Thymus (tissue), 11 donors: ENCODE results near the gene KCNK16. TPM values are rescaled to one million over a fixed set of nuclear protein-coding genes. Genes with fewer than 3 reads are reported as not detected.

Source experiments
- DNase-seq, 9 donors: peaks; one replicate each; pipeline ENCODE4 v3.0.0-alpha.2; 2013; ENCODE audit warnings: low spot score in 9 of 9, low read depth in 6 of 9, missing footprints in 1 of 9
- H3K27ac ChIP-seq, 2 donors: one replicate each; pipeline ENCODE4 v1.5.1; 2013; ENCODE audit warnings: control low read depth in 1 of 2, low read depth in 1 of 2, low read length in 1 of 2, mild to moderate bottlenecking in 1 of 2, moderate library complexity in 1 of 2
- H3K27me3 ChIP-seq, 2 donors: one replicate each; pipeline ENCODE4 v1.5.1; 2013; ENCODE audit warnings: low read length in 1 of 2; ENCODE audit not compliant: control insufficient read depth in 2 of 2, insufficient read depth in 1 of 2
- H3K36me3 ChIP-seq, 2 donors: one replicate each; pipeline ENCODE4 v1.5.1; 2013; ENCODE audit warnings: low read length in 1 of 2, mild to moderate bottlenecking in 1 of 2, moderate library complexity in 1 of 2; ENCODE audit not compliant: control insufficient read depth in 2 of 2, insufficient read depth in 2 of 2
- H3K4me1 ChIP-seq, 2 donors: one replicate each; pipeline ENCODE4 v1.5.1; 2013; ENCODE audit warnings: low read length in 2 of 2; ENCODE audit not compliant: control insufficient read depth in 2 of 2, insufficient read depth in 2 of 2
- H3K4me3 ChIP-seq, 2 donors: one replicate each; pipeline ENCODE4 v1.5.1; 2013; ENCODE audit warnings: low read length in 2 of 2, control low read depth in 1 of 2, mild to moderate bottlenecking in 1 of 2
- H3K9me3 ChIP-seq, 2 donors: one replicate each; pipeline ENCODE4 v1.5.1; 2013; ENCODE audit warnings: low read length in 1 of 2, mild to moderate bottlenecking in 1 of 2; ENCODE audit not compliant: control insufficient read depth in 2 of 2, insufficient read depth in 1 of 2
- WGBS: extraction: QIAGEN DNeasy Blood & Tissue Kit; methylation state at CpG from one replicate; pipeline ENCODE4 v1.1.7; 2013; 5-methylcytosine and 5-hydroxymethylcytosine counted together
- polyA plus RNA-seq: library from polyadenylated mRNA; stranded (reverse); fragments of 200-250 nt; gene quantifications from one replicate; pipeline ENCODE4 v1.2.3, GENCODE V29; 2013
- total RNA-seq: library from RNA; stranded (reverse); fragments of 120-200 nt; gene quantifications from one replicate; pipeline ENCODE4 v1.2.4, GENCODE V29; 2013
- donor health status: healthy.

The KCNK16 gene
- total and polyA plus RNA-seq, 2 donors: 0.07 TPM; not detected in 1

DNA sequence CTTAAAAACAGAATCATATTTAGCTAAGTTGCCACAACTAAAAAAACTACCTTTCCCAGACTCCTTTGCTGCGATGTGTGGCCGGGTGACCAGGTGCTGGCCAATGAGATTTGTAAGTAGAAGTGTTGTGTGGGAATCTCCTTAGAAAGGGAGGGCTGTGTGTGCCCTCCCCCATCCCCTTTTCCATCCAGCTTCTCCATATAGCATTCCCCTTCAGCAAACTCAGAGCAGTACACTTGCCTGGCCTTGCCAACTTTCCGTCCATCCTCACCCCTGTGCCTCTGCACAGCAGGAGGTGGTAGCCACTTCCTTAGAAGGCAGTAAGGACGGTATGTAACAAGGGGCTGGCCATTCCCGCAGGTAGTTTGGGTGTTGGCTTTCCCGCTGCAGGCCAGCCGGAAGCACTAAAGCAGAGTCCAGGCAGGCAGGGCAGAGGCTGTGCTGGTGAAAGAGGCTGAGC lies 22.3 kb upstream of the KCNK16 start:
- H3K36me3 ChIP-seq: no peaks in the 10 kb centered on the region
- DNase-seq: no peak
- H3K4me1 ChIP-seq: peaks cover 0 to 19% of the 10 kb centered on the region in 2 donors
- no peak overlapping the region for H3K4me3 ChIP-seq
- peaks cover 0 to 4% of the 10 kb centered on the region in 2 donors for H3K9me3 ChIP-seq
- no peak overlapping the region for H3K27ac ChIP-seq
- WGBS: 96% methylated on average over 7 of the region's 7 CpGs
- no peaks in the 10 kb centered on the region for H3K27me3 ChIP-seq

DNA sequence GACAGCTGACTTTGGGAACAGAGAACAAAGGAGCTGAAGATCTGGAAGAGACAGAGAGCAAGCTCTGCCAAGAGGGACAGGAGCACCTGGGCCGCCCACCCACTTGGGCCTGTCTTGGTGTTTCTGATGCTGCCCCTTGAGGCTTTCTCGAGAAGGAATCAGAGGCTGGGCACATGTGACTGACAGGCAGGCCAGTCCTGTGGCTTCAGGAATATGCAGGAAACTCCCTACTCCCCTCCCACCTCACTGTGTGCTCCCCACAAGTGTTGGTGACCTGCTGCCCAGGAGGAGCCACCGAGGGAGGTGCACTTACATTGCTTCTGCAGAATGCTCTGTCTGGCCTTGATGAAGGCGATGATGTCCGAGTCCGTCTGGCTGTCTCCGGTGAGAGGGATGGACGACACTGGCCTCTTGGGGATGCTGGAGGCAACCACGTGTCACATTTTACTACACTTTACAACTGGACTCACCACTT lies 20.9 kb upstream of the KCNK16 start:
- H3K36me3 ChIP-seq: no peaks in the 10 kb centered on the region
- H3K27ac ChIP-seq: no peak overlapping the region
- H3K27me3 ChIP-seq: no peaks in the 10 kb centered on the region
- H3K4me1 ChIP-seq: peaks cover 0 to 28% of the 10 kb centered on the region in 2 donors
- H3K9me3 ChIP-seq: peaks cover 0 to 4% of the 10 kb centered on the region in 2 donors
- WGBS: 90% methylated on average over 9 of the region's 9 CpGs
- DNase-seq: no peak
- H3K4me3 ChIP-seq: no peak overlapping the region

DNA sequence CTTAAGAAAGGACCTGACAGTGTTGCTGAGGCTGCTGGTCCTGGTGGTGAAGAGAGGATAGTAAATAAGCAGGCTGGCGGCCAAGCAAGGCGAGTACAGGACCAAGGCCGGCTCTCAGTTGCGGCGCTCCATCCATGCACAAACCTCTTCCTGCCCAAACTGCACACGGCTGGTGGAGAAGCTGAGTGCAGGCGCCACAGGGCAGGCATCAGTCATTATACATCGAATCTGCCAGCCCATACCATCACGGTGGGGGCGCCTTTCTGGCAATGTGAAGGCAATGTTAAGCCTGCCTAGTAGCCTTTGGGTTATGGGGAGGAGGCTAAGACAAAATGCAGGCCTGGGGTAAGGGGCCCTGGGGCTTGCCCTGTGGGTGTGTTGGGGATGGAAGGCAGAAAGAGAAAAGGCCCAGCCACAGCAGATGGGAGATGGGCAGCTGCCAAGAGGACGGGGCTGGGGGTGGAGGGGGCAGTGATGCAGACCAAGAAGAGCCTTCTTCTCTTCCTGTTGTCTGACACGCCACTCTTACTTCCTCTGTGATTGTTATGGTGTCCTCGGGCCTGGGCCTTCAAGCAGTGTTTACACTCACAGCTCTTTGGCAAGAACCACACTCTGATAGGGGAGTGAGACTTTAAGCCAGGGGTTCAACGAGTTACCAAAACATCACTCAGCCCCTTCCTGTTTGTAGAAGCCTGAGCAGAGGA lies 20.3 kb upstream of the KCNK16 start:
- Histone ChIP-seq H3K27me3 (no peaks in the 10 kb centered on the region), H3K27ac (no peak overlapping the region), H3K9me3 (peaks cover 0 to 4% of the 10 kb centered on the region in 2 donors), H3K36me3 (no peaks in the 10 kb centered on the region), H3K4me1 (peaks cover 0 to 28% of the 10 kb centered on the region in 2 donors), H3K4me3 (no peak overlapping the region)
- WGBS: 44% methylated on average over 14 of the region's 14 CpGs
- DNase-seq: no peak

DNA sequence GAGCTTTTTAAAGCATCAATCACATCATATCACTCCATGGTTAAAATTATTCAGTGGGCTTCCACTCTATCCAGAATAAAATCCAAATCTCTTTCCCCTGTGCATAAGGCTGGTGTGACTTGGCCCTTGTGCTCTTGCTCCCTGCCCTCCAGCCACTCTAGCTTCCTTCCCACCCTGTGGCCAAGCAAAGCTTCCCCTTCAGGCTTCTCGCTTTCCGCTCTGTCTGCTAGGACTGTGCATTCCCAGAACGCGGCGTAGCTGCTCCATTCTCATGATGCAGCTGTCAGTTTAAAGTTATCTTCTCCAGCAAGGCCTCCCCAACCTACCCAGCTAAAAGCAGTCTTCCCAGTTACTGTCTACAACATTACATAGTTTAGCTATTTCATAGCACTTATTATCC lies 19.4 kb upstream of the KCNK16 start:
- DNase-seq: no peak
- Histone ChIP-seq H3K4me3 (no peak overlapping the region), H3K4me1 (peaks cover 0 to 28% of the 10 kb centered on the region in 2 donors), H3K27ac (no peak overlapping the region), H3K27me3 (no peaks in the 10 kb centered on the region), H3K9me3 (peaks cover 0 to under 1% of the 10 kb centered on the region in 2 donors), H3K36me3 (no peaks in the 10 kb centered on the region)
- 79% methylated on average over 5 of the region's 5 CpGs for WGBS

DNA sequence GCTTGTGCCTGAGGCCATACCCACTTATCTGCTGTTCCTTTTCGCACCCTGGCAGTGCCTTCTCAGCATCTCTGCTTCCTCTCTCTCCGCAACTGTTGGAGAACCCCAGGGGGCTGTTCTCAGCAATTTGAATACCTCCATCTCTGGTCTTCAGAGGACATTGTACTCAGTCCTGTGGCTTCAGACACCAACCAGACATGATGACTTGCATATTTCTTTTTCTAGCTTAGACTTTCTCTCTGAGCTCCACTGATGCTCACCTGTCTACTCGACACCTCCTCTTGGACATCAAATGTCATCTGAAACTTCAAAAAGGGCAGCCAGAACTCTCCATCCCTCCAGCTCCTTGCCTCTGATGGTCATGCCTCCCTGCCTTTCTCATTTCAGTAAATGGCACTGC lies 18.9 kb upstream of the KCNK16 start:
- DNase-seq: no peak
- Histone ChIP-seq H3K4me1 (peaks cover 0 to 32% of the 10 kb centered on the region in 2 donors), H3K9me3 (no peaks in the 10 kb centered on the region), H3K27me3 (no peaks in the 10 kb centered on the region), H3K36me3 (no peaks in the 10 kb centered on the region), H3K27ac (no peak overlapping the region), H3K4me3 (no peak overlapping the region)
- 84% methylated on average over 3 of the region's 3 CpGs for WGBS

DNA sequence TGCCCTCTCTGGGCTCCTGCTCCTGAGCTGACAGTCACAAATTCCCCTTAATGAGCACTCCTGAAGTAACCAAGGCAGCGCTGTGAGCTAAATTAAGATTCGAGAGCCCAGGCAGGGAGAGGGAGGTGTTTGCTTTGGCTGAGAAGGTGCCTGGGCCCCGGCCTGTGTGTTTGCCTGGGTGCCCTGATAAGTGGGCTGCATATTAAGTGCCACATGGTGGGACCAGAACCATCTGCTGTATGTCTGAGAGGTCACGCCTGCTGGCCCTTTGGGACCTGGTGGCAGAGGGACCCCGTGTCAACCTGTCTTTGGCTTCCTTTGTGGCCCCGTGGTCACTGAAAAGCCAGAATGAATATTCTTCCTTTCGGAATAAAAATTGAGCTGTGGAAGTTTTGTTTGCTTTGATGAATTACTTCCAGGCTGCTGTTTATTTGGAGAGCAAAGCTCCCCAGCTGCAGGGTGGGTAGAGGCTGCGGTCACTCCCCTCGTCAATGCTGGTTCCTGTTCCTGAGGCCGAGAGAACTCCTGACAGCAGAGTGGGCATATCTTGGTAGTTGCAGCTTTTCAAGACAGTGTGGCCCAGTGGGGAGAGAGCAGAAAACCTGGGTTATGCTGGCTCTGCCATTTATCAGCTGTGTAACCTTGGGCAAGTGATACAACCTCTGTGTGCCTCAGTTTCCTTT lies 17.5 kb upstream of the KCNK16 start:
- peaks cover 0 to 38% of the 10 kb centered on the region in 2 donors for H3K4me1 ChIP-seq
- DNase-seq: no peak
- no peaks in the 10 kb centered on the region for H3K9me3 ChIP-seq
- no peaks in the 10 kb centered on the region for H3K36me3 ChIP-seq
- 26% methylated on average over 10 of the region's 10 CpGs for WGBS
- no peak overlapping the region for H3K4me3 ChIP-seq
- H3K27me3 ChIP-seq: no peaks in the 10 kb centered on the region
- no peak overlapping the region for H3K27ac ChIP-seq

DNA sequence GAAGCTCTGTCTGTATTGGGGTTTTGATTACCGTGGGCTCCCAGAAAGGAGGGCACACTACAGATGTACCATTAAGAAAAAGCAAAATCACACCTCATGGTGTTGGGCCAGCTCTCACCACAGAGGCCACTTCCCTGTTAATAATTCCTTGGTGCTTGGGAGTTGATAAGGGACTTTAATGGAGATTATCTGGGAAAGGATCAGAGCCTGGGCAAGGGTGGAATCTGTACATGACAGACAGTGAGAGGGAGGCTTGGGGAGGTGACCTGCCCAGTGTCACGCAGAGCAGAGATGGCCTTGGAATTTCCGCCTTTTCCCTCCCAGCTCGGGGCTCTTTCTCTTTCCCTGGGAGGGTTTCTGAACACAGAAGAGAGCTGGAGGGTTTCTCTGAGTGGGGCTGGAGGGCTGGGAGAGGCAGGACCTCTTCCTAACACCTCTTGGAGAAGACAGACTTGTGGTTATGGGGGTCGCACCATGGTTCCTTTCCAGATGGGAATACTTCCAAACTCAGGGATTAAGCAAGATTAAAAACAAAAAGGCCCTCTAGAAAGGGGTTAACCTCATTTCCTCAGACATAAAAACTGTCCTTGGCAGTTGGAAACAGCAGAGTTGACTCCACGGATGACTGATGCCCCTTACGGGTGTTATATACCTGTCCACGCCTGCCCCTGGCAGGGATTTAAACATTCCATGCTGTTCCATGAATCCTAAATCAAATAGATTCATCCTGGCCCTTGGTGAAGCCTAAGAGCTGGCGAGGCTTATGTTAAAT lies 16.8 kb upstream of the KCNK16 start:
- no peaks in the 10 kb centered on the region for H3K36me3 ChIP-seq
- H3K27ac ChIP-seq: no peak overlapping the region
- 79% methylated on average over 9 of the region's 9 CpGs for WGBS
- no peak for DNase-seq
- H3K27me3 ChIP-seq: no peaks in the 10 kb centered on the region
- H3K4me1 ChIP-seq: peaks cover 0 to 38% of the 10 kb centered on the region in 2 donors
- H3K4me3 ChIP-seq: no peak overlapping the region
- H3K9me3 ChIP-seq: no peaks in the 10 kb centered on the region

DNA sequence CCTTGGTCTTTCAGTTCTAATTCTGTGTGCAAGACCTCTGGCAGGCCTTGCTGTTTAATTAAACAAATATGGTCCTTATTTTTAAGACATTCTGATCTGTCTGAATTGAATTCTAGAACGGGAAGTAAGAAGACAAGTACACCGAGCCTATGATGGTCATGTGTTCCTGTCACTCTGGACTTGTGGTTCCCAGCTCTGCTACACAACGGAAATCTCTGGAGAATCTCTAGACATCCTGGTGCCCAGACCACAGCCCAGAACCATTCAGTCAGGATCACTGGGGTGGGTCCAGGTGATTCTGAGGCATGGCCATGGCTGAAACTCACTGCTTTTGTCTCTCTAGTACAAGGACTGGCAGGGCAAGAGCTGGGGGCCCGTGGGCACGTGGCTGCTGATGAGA lies 15.9 kb upstream of the KCNK16 start:
- Histone ChIP-seq H3K36me3 (no peaks in the 10 kb centered on the region), H3K4me1 (peaks cover 0 to 37% of the 10 kb centered on the region in 2 donors), H3K27ac (no peak overlapping the region), H3K4me3 (no peak overlapping the region), H3K27me3 (no peaks in the 10 kb centered on the region), H3K9me3 (no peaks in the 10 kb centered on the region)
- DNase-seq: no peak
- 32% methylated on average over 5 of the region's 5 CpGs for WGBS
